ENCODE results near the gene VCPKMT.
"Not testable (repeated sequence)": the region's sequence is repeated elsewhere in the genome, so short reads cannot be mapped to it uniquely, and the experiment has no call there.

The VCPKMT gene

GRCh38 chr14:50091240-50091913 is 25.0 kb downstream of the VCPKMT start:
- no peak for FAIRE-seq

GRCh38 chr14:50089208-50089607 is 27.2 kb downstream of the VCPKMT start:
- no peak for FAIRE-seq

- no peak for FAIRE-seq
Measured at GRCh38 chr14:50088731-50089130, 27.6 kb downstream of the VCPKMT start.

GRCh38 chr14:50088117-50088515 is 28.3 kb downstream of the VCPKMT start:
- FAIRE-seq, result no peak

- FAIRE-seq, result no peak
Measured at GRCh38 chr14:50087341-50088116, 28.8 kb downstream of the VCPKMT start.

- FAIRE-seq, result no peak
Measured at GRCh38 chr14:50086321-50086711, 30.1 kb downstream of the VCPKMT start.

- FAIRE-seq, result no peak
Measured at GRCh38 chr14:50085570-50086320, 30.6 kb downstream of the VCPKMT start.

- FAIRE-seq, result no peak
Measured at GRCh38 chr14:50084666-50085065, 31.7 kb downstream of the VCPKMT start.

GRCh38 chr14:50083467-50084337 is 32.7 kb downstream of the VCPKMT start:
- no peak for FAIRE-seq

- no peak for FAIRE-seq
Measured at GRCh38 chr14:50082784-50083466, 33.4 kb downstream of the VCPKMT start.

- no peak for FAIRE-seq
Measured at GRCh38 chr14:50082308-50082742, 34.0 kb downstream of the VCPKMT start.

- not testable (repeated sequence) for FAIRE-seq
Measured at GRCh38 chr14:50079103-50079502, 37.3 kb downstream of the VCPKMT start.

- not testable (repeated sequence) for FAIRE-seq
Measured at GRCh38 chr14:50073663-50074062, 42.7 kb downstream of the VCPKMT start.

- FAIRE-seq, result no peak
Measured at GRCh38 chr14:50072395-50072794, 44.0 kb downstream of the VCPKMT start.

- no peak for FAIRE-seq
Measured at GRCh38 chr14:50070840-50071548, 45.4 kb downstream of the VCPKMT start.

GRCh38 chr14:50070230-50070629 is 46.1 kb downstream of the VCPKMT start:
- FAIRE-seq, result no peak

- no peak for FAIRE-seq
Measured at GRCh38 chr14:50069325-50069724, 47.0 kb downstream of the VCPKMT start.

- FAIRE-seq, result no peak
Measured at GRCh38 chr14:50068496-50068895, 47.9 kb downstream of the VCPKMT start.

GRCh38 chr14:50067723-50068495 is 48.5 kb downstream of the VCPKMT start:
- FAIRE-seq, result no peak

GRCh38 chr14:50065583-50065982 is 50.8 kb downstream of the VCPKMT start:
- no peak for FAIRE-seq

- FAIRE-seq, result no peak
Measured at GRCh38 chr14:50064993-50065392, 51.4 kb downstream of the VCPKMT start.

All from islet of Langerhans (tissue), 1 donor.